ENCODE data around the gene FAF2.

Gene FAF2

GRCh38 chr5:176447978-176448608, at the start of gene FAF2:
Gene FAF2, plus strand, starts transcription at chr5:176448385. Its CDS starts 23 bp downstream, at chr5:176448408.
- peak; percentile 80 for TF ChIP-seq CTCF (IDR thresholded peaks at IDR 0.05; ENCODE audit: low read depth, low read length)
- DNase-seq (ENCODE audit: low read depth in 2 of 2): peak; percentile 99
- H3K4me3 ChIP-seq (replicated peaks in 1 of 2; ENCODE audit: low read depth in 2 of 2, low read length in 2 of 2): peak within 1 kb of the TSS; percentile 99 to 100

- DNase-seq (ENCODE audit: low read depth in 2 of 2): no peak
- no peak for TF ChIP-seq CTCF (IDR thresholded peaks at IDR 0.05; ENCODE audit: low read depth, low read length)
- H3K4me3 ChIP-seq (replicated peaks in 1 of 2; ENCODE audit: low read depth in 2 of 2, low read length in 2 of 2): no peak overlapping the region
Measured at GRCh38 chr5:176400382-176401156, 47.6 kb upstream of the FAF2 start.

GRCh38 chr5:176401281-176402205, 46.6 kb upstream of the FAF2 start:
- H3K4me3 ChIP-seq (replicated peaks in 1 of 2; ENCODE audit: low read depth in 2 of 2, low read length in 2 of 2): no peak overlapping the region
- DNase-seq (ENCODE audit: low read depth in 2 of 2): no peak
- TF ChIP-seq CTCF (IDR thresholded peaks at IDR 0.05; ENCODE audit: low read depth, low read length): no peak

GRCh38 chr5:176405656-176406435, 42.3 kb upstream of the FAF2 start:
- H3K4me3 ChIP-seq (replicated peaks in 1 of 2; ENCODE audit: low read depth in 2 of 2, low read length in 2 of 2): no peak overlapping the region
- TF ChIP-seq CTCF (IDR thresholded peaks at IDR 0.05; ENCODE audit: low read depth, low read length): no peak
- no peak for DNase-seq (ENCODE audit: low read depth in 2 of 2)

- H3K4me3 ChIP-seq (replicated peaks in 1 of 2; ENCODE audit: low read depth in 2 of 2, low read length in 2 of 2): no peak overlapping the region
- no peak for TF ChIP-seq CTCF (IDR thresholded peaks at IDR 0.05; ENCODE audit: low read depth, low read length)
- DNase-seq (ENCODE audit: low read depth in 2 of 2): no peak
Measured at GRCh38 chr5:176406436-176407052, 41.6 kb upstream of the FAF2 start.
